Fibroblast of mammary gland (primary cell): ENCODE measurements around the gene DSCAML1.
"Not testable (repeated sequence)": the region's sequence is repeated elsewhere in the genome, so short reads cannot be mapped to it uniquely, and the experiment has no call there.

ENCODE experiments used
- DNase-seq: peaks from one replicate; pipeline ENCODE4 v3.0.0-alpha.2; 2010; ENCODE audit warnings: low read depth
- H3K4me3 ChIP-seq: 2 replicates; pipeline ENCODE4 v1.5.1; 2011; ENCODE audit warnings: low read depth, mild to moderate bottlenecking, low read length, moderate library complexity; ENCODE audit not compliant: control insufficient read depth
- TF ChIP-seq, protein P1 (sequence below): conservative IDR thresholded peaks from 2 replicates; pipeline ENCODE4 v1.5.1; 2011; ENCODE audit warnings: low read depth, low read length, inconsistent platforms; ENCODE audit not compliant: control insufficient read depth, insufficient read depth

The DSCAML1 gene

DNA sequence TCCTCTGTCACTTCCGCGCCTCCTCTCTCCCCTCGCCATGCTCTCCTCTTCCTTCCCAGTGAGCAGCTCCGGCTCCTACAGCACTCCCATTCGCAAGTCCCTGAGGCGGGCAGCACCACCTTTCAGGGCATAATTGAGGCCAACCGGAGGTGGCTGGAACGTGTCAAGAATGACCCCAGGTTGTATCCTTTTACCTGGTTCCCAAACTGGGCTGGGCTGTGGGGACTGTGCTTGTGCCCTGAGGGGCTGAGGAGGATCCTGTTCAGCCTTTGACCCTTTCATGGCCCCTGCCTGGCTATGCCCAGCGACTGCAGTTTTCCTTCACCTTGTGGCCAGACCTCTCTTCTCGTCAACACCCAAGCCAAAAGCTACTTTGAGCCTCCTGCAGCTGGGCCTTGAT lies 385.3 kb downstream of the DSCAML1 start:
- no peak overlapping the region for H3K4me3 ChIP-seq
- TF ChIP-seq, protein P1, sequence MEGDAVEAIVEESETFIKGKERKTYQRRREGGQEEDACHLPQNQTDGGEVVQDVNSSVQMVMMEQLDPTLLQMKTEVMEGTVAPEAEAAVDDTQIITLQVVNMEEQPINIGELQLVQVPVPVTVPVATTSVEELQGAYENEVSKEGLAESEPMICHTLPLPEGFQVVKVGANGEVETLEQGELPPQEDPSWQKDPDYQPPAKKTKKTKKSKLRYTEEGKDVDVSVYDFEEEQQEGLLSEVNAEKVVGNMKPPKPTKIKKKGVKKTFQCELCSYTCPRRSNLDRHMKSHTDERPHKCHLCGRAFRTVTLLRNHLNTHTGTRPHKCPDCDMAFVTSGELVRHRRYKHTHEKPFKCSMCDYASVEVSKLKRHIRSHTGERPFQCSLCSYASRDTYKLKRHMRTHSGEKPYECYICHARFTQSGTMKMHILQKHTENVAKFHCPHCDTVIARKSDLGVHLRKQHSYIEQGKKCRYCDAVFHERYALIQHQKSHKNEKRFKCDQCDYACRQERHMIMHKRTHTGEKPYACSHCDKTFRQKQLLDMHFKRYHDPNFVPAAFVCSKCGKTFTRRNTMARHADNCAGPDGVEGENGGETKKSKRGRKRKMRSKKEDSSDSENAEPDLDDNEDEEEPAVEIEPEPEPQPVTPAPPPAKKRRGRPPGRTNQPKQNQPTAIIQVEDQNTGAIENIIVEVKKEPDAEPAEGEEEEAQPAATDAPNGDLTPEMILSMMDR: no peak
- DNase-seq: no peak

DNA sequence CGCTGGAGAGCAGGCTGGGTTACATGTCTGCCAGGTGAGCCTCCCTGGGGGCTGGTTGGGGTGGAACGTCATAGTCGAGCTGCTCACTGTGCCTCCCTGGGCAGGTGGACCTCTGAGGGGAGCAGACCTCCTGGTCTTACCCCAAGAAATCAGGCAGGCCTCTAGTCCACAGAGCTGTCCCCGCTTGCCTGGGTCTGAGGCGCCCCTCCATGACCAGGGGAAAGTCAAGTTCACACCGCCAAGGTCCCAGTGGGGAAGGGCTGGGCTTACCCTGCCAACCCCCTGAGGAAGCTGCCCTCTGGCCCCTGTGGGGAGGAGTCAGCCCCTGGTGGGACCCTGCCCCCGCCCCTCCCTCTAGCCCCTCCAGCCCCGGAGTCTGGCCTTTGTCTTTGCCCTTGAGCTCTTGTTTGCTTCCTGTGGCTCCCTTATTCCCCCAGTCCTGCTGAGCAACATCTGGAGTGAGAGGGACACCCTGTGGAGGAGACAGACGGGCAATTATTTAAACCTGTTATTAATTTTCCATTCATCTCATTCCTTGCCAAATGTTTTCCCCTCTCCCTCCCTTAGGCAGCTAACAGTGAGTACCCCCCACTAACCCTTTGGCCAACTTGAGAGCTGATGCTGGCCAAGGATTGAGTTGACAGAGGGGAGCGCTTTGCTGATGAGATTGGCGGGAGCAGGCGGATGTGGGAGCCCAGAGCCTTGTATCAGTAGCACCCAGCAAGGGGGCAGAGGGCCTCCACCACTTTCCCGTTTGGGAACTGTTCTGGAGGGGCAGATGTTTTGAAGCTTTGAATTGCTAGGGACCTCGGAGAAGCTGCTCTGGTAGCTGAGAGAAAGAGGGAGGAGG lies 385.9 kb downstream of the DSCAML1 start:
- no peak for DNase-seq
- TF ChIP-seq, protein P1: no peak
- H3K4me3 ChIP-seq: no peak overlapping the region

DNA sequence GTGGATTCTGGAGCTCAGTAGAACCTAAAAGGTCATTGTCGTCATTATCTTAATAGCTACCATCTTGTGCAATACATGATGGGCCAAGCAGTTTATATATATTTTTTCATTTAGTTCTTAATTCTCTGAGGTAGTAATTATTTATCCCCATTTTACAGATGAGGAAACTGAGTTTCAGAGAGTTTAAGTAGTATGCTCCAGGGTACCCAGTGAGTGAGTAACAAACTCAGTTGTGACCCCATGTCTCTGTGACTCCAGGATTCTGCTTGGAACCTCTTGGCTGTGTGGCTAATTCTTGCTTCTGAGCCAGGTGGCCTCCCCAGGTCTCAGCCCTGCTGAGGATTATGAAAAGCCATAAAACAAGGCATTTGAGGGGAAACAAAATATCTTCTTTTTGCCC lies 386.8 kb downstream of the DSCAML1 start:
- H3K4me3 ChIP-seq: no peak overlapping the region
- TF ChIP-seq, protein P1: no peak
- no peak for DNase-seq

DNA sequence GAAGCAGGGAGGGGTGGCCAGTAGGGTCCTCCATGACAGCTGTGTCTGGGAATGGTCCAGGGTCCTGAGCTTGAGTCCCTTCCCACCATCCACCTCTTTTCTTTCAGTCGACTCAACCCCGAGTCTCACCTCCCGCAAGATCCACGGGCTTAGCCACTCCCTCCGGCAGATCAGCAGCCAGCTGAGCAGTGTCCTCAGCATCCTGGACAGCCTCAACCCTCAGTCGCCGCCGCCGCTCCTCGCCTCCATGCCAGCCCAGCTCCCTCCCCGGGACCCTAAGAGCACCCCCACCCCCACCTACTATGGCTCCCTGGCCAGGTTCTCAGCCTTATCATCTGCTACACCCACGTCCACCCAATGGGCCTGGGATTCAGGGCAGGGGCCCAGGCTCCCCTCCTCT lies 387.5 kb downstream of the DSCAML1 start:
- TF ChIP-seq, protein P1: no peak
- no peak for DNase-seq

DNA sequence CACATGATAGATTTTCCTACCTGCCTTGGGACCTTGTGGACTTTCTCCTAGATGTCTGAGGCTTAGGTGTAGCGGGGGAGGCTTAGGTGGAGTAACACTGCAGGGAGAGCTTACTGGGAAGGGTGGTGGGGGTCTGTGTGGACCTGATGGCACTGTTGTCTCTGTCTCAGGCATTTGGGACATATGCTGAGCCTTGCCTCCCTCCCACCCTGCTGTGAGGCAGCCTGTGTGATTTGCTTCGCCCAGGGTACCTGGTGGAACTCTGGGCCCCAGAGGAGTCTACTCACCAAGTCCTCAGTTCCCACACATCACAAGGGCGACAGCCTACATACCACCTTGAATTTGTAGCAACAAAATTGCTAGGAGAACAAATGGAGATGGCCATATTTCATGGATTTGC lies 388.7 kb downstream of the DSCAML1 start:
- no peak overlapping the region for H3K4me3 ChIP-seq
- no peak for DNase-seq
- TF ChIP-seq, protein P1: no peak

More for the DNA sequence above, 387.5 kb downstream of the DSCAML1 start:
- H3K4me3 ChIP-seq: no peak overlapping the region

DNA sequence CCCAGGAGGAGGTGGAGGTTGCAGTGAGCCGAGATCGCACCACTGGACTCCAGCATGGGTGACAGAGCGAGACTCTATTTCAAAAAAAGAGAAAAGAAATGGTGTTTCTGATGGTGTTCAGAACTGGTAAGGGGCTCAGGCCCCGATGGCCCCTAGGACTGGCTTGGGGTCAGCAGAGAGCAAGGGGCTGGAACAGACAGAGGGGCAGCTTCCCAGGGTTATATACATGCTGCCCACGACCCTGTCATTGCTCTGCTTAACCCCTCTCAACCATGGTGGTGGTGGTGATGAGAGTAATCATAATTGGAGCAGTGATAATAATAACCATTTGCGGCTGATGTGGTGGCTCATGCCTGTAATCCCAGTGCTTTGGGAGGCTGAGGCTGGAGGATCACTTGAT lies 390.0 kb downstream of the DSCAML1 start:
- TF ChIP-seq, protein P1: no peak
- H3K4me3 ChIP-seq: no peak overlapping the region
- no peak for DNase-seq

DNA sequence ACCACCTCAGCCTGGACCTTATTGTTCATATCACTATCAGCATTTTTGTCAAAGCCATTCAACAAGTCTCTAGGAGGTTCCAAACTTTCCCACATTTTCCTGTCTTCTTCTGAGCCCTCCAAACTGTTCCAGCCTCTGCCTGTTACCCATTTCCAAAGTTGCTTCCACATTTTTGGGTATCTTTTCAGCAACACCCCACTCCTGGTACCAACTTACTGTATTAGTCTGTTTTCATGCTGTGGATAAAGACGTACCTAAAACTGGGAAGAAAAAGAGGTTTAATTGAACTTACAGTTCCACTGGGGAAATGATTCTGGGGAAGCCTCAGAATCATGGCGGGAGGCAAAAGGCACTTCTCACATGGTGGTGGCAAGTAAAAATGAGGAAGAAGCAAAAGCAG lies 391.1 kb downstream of the DSCAML1 start:
- H3K4me3 ChIP-seq, DNase-seq: not testable (repeated sequence)

DNA sequence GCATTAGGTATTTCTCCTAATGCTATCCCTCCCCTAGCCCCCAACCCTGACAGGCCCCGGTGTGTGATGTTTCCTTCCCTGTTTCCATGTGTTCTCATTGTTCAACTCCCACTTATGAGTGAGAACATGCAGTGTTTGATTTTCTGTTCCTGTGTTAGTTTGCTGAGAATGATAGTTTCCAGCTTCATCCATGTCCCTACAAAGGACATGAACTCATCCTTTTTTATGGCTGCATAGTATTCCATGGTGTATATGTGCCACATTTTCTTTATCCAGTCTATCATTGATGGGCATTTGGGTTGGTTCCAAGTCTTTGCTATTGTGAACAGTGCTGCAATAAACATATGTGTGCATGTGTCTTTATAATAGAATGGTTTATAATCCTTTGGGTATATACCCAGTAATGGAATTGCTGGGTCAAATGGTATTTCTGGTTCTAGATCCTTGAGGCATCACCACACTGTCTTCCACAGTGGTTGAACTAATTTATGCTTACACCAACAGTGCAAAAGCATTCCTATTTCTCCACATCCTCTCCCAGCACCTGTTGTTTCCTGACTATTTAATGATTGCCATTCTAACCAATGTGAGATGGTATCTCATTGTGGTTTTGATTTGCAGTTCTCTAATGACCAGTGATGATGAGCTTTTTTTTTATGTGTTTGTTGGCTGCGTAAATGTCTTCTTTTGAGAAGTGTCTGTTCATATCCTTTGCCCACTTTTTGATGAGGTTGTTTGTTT lies 397.7 kb downstream of the DSCAML1 start:
- H3K4me3 ChIP-seq, DNase-seq: not testable (repeated sequence)

DNA sequence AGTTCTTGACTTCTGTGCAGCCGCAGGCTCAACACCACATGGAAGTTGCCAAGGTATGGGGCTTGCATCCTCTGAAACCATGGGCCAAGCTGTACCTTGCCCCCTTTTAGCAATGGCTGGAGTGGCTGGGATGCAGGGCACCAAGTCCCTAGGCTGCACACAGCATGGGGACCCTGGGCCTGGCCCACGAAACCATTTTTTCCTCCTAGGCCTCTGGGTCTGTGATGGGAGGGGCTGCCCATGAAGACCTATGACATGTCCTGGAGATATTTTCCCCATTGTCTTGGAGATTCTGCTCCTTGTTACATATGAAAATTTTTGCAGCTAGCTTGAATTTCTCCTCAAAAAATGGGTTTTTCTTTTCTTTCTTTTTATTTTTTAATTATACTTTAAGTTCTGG lies 398.4 kb downstream of the DSCAML1 start:
- DNase-seq: not testable (repeated sequence)

More for the DNA sequence above, 398.4 kb downstream of the DSCAML1 start:
- not testable (repeated sequence) for H3K4me3 ChIP-seq
